Sigmoid colon (tissue), 7 donors: ENCODE results near the gene AADACL4. TPM values are rescaled to one million over a fixed set of nuclear protein-coding genes. Genes with fewer than 3 reads are reported as not detected.
A peak's percentile ranks its signal among the peaks of the same experiment; 100 is the strongest.

ENCODE experiments used
- DNase-seq: peaks from one replicate; pipeline ENCODE4 v3.0.0-alpha.2; 2019
- H3K27ac ChIP-seq, 4 donors: fragments of 200-600 bp; sonication (generic); one replicate each; pipeline ENCODE4 v1.5.1; 2016 to 2019; ENCODE audit warnings: mild to moderate bottlenecking in 1 of 4
- H3K27me3 ChIP-seq, 3 donors: fragments of 200-600 bp; sonication (generic); one replicate each; pipeline ENCODE4 v1.5.1; 2019; ENCODE audit warnings: mild to moderate bottlenecking in 1 of 3
- H3K36me3 ChIP-seq, 4 donors: fragments of 200-600 bp; sonication (generic); one replicate each; pipeline ENCODE4 v1.5.1; 2016 to 2019
- H3K4me1 ChIP-seq, 4 donors: fragments of 200-600 bp; sonication (generic); one replicate each; pipeline ENCODE4 v1.5.1; 2017 to 2019
- H3K4me3 ChIP-seq, 4 donors: fragments of 200-600 bp; sonication (generic); one replicate each; pipeline ENCODE4 v1.5.1; 2017 to 2019; ENCODE audit warnings: mild to moderate bottlenecking in 2 of 4, moderate library complexity in 1 of 4
- H3K9me3 ChIP-seq, 4 donors: fragments of 200-600 bp in 3 of 4; sonication (generic) in 3 of 4; one replicate each; pipeline versions ENCODE4 v1.5.1 to v1.6.1; 2013 to 2019
- CTCF ChIP-seq, 4 experiments: fragments of 450-650 bp in 3 of 4; fragments of 200-600 bp in 1 of 4; IDR thresholded peaks; one replicate each; pipeline ENCODE4 v1.5.1; 2016 to 2019; ENCODE audit warnings: antibody characterized with exemption in 4 of 4, mild to moderate bottlenecking in 3 of 4, moderate library complexity in 2 of 4
- EP300 ChIP-seq, 4 donors: sonication (generic); formaldehyde crosslinking; IDR thresholded peaks; one replicate each; pipeline ENCODE4 v1.6.1; 2017; ENCODE audit warnings: antibody characterized with exemption in 4 of 4
- POLR2A ChIP-seq, 2 donors: fragments of 450-650 bp; IDR thresholded peaks; one replicate each; pipeline ENCODE4 v1.6.1; 2016; ENCODE audit warnings: antibody characterized with exemption in 2 of 2, mild to moderate bottlenecking in 2 of 2, moderate library complexity in 2 of 2
- POLR2AphosphoS5 ChIP-seq, 4 donors: sonication (generic); formaldehyde crosslinking; IDR thresholded peaks; one replicate each; pipeline ENCODE4 v1.6.1; 2017; ENCODE audit warnings: antibody characterized with exemption in 4 of 4
- WGBS, 2 donors: extraction: QIAGEN DNeasy Blood & Tissue Kit; methylation state at CpG; one replicate each; pipeline ENCODE4 v1.1.7; 2013; 5-methylcytosine and 5-hydroxymethylcytosine counted together
- intact Hi-C: fragments of 100-400 bp; cut with DNase I; formaldehyde crosslinking; loops from one replicate; pipeline ENCODE4 v1.15.1; 2023
- polyA plus RNA-seq, 3 donors: library from polyadenylated mRNA; stranded (reverse); fragments of 200-250 nt; gene quantifications; one replicate each; pipeline ENCODE4 v1.2.3, GENCODE V29; 2013
- total RNA-seq, 4 donors: library from RNA; depleted of rRNA; stranded (reverse); fragments of >200 nt; gene quantifications; one replicate each; pipeline ENCODE4 v1.1.0, GENCODE V29; 2016
- donor health status: healthy with polysubstance abuse.
- donor health status: Bipolar disorder and iron deficiency.
- donor health status: healthy.

Gene AADACL4
- total and polyA plus RNA-seq, 7 donors, result 0.04 TPM; not detected in 6

- Histone ChIP-seq H3K36me3 (peaks cover 0 to 16% (median 2%) of the 10 kb centered on the region in 4 donors), H3K4me1 (peaks cover 0 to 59% (median 45%) of the 10 kb centered on the region in 4 donors), H3K9me3 (no peaks in the 10 kb centered on the region), H3K27me3 (no peaks in the 10 kb centered on the region), H3K27ac (peak overlapping the region; percentile 90 to 99 (median 96)), H3K4me3 (peak overlapping the region; percentile 70 to 92 (median 78))
- intact Hi-C loops, result loop anchor here (5.0 kb wide), 2 partner anchors 153 to 168 kb away; no protein-coding TSS in a partner anchor
- TF ChIP-seq EP300 (IDR thresholded peaks at IDR 0.05) (no peak), POLR2AphosphoS5 (IDR thresholded peaks at IDR 0.05) (no peak), CTCF (IDR thresholded peaks at IDR 0.05) (no peak), POLR2A (IDR thresholded peaks at IDR 0.05) (no peak)
- WGBS, 2 donors, result 8 to 30% methylated on average over 12 of the region's 12 CpGs
- peak; percentile 68 for DNase-seq
These were observed 28.6 kb upstream of the AADACL4 start for GRCh38 chr1:12615159-12615864.

- peak; percentile 88 for DNase-seq
- peaks cover 0 to 66% (median 53%) of the 10 kb centered on the region in 4 donors for H3K4me1 ChIP-seq
- TF ChIP-seq POLR2AphosphoS5 (IDR thresholded peaks at IDR 0.05) (peak in 3 of 4 donors; percentile 30 to 69 (median 60)), POLR2A (IDR thresholded peaks at IDR 0.05) (no peak)
- H3K4me3 ChIP-seq, result peak overlapping the region; percentile 70 to 92 (median 78)
- no peaks in the 10 kb centered on the region for H3K9me3 ChIP-seq
- no peaks in the 10 kb centered on the region for H3K27me3 ChIP-seq
- intact Hi-C loops, result loop anchor here (5.0 kb wide), 2 partner anchors 154 to 169 kb away; no protein-coding TSS in a partner anchor
- peaks cover 0 to 9% (median under 1%) of the 10 kb centered on the region in 4 donors for H3K36me3 ChIP-seq
- peak overlapping the region; percentile 90 to 99 (median 96) for H3K27ac ChIP-seq
- WGBS, 2 donors, result 5 to 22% methylated on average over 17 of the region's 17 CpGs
These were observed 27.8 kb upstream of the AADACL4 start for GRCh38 chr1:12615865-12616708.

GRCh38 chr1:12616709-12617373 lies 27.0 kb upstream of the AADACL4 start:
- Histone ChIP-seq H3K27me3 (no peaks in the 10 kb centered on the region), H3K27ac (peak overlapping the region; percentile 90 to 99 (median 96)), H3K4me1 (peaks cover 0 to 74% (median 60%) of the 10 kb centered on the region in 4 donors), H3K9me3 (no peaks in the 10 kb centered on the region), H3K36me3 (peaks cover 0 to 4% (median 0%) of the 10 kb centered on the region in 4 donors), H3K4me3 (peak overlapping the region; percentile 70 to 92 (median 78))
- TF ChIP-seq POLR2AphosphoS5 (IDR thresholded peaks at IDR 0.05) (peak in 1 of 4 donors; percentile 57), POLR2A (IDR thresholded peaks at IDR 0.05) (no peak)
- WGBS, 2 donors, result 1 to 3% methylated on average over 53 of the region's 53 CpGs
- DNase-seq, result peak; percentile 81
- intact Hi-C loops, result loop anchor here (5.0 kb wide), 2 partner anchors 155 to 170 kb away; no protein-coding TSS in a partner anchor

GRCh38 chr1:12617511-12617900 lies 26.4 kb upstream of the AADACL4 start:
- H3K4me1 ChIP-seq, result peaks cover 0 to 80% (median 65%) of the 10 kb centered on the region in 4 donors
- peak overlapping the region; percentile 90 to 99 (median 96) for H3K27ac ChIP-seq
- H3K4me3 ChIP-seq, result peak overlapping the region; percentile 70 to 92 (median 78)
- WGBS, 2 donors, result 0% methylated on average over 13 of the region's 13 CpGs
- no peaks in the 10 kb centered on the region for H3K27me3 ChIP-seq
- no peak for TF ChIP-seq CTCF (IDR thresholded peaks at IDR 0.05)
- no peak for TF ChIP-seq POLR2A (IDR thresholded peaks at IDR 0.05)
- no peak for TF ChIP-seq POLR2AphosphoS5 (IDR thresholded peaks at IDR 0.05)
- TF ChIP-seq EP300 (IDR thresholded peaks at IDR 0.05), result no peak
- peaks cover 0 to 4% (median 0%) of the 10 kb centered on the region in 4 donors for H3K36me3 ChIP-seq
- intact Hi-C loops, result loop anchor here (5.0 kb wide), 2 partner anchors 155 to 170 kb away; no protein-coding TSS in a partner anchor
- no peaks in the 10 kb centered on the region for H3K9me3 ChIP-seq
- no peak for DNase-seq
